Measurements from ENCODE around the gene HOXD3. TPM values are rescaled to one million over a fixed set of nuclear protein-coding genes. Genes with fewer than 3 reads are reported as not detected.

HOXD3 gene
- total RNA-seq, 4 donors from 2014 or later = 1.8 to 2.7 (median 2.2) TPM

- 28 to 33% methylated on average over 4 of the region's 4 CpGs for WGBS, 2 donors (ENCODE audit: low coverage in 1 of 2)
- Histone ChIP-seq H3K36me3 (no peaks in the 10 kb centered on the region), H3K4me3 (peak overlapping the region in 1 of 2 donors; percentile 57), H3K9me3 (no peaks in the 10 kb centered on the region), H3K4me1 (peaks cover 0 to 54% (median 13%) of the 10 kb centered on the region in 3 donors), H3K27ac (peak overlapping the region in 1 of 4 donors; percentile 84), H3K27me3 (peaks cover 100% of the 10 kb centered on the region)
- no peak for ATAC-seq
- TF ChIP-seq CTCF (IDR thresholded peaks at IDR 0.05) (no peak), POLR2A (IDR thresholded peaks at IDR 0.05) (no peak), EP300 (IDR thresholded peaks at IDR 0.05) (no peak), POLR2AphosphoS5 (IDR thresholded peaks at IDR 0.05) (no peak)
Observed at GRCh38 chr2:176131848-176132158, 25.3 kb upstream of the HOXD3 start.

- Histone ChIP-seq H3K9me3 (no peaks in the 10 kb centered on the region), H3K4me3 (peak overlapping the region in 1 of 2 donors; percentile 21), H3K27ac (peak overlapping the region in 2 of 4 donors; percentile 31 to 33), H3K36me3 (no peaks in the 10 kb centered on the region), H3K4me1 (peaks cover 0 to 50% (median 15%) of the 10 kb centered on the region in 3 donors), H3K27me3 (peaks cover 100% of the 10 kb centered on the region)
- no peak for ATAC-seq
- no peak for TF ChIP-seq CTCF (IDR thresholded peaks at IDR 0.05)
- TF ChIP-seq POLR2AphosphoS5 (IDR thresholded peaks at IDR 0.05) = no peak
- no peak for TF ChIP-seq POLR2A (IDR thresholded peaks at IDR 0.05)
- no peak for TF ChIP-seq EP300 (IDR thresholded peaks at IDR 0.05)
- WGBS, 2 donors (ENCODE audit: low coverage in 1 of 2) = 13 to 16% methylated on average over 22 to 28 of the region's 33 CpGs
Observed at GRCh38 chr2:176132205-176133171, 24.6 kb upstream of the HOXD3 start.

GRCh38 chr2:176133389-176133788 lies 23.7 kb upstream of the HOXD3 start:
- no peaks in the 10 kb centered on the region for H3K9me3 ChIP-seq
- no peaks in the 10 kb centered on the region for H3K36me3 ChIP-seq
- H3K4me3 ChIP-seq = no peak overlapping the region
- TF ChIP-seq POLR2A (IDR thresholded peaks at IDR 0.05) (no peak), CTCF (IDR thresholded peaks at IDR 0.05) (no peak), POLR2AphosphoS5 (IDR thresholded peaks at IDR 0.05) (no peak), EP300 (IDR thresholded peaks at IDR 0.05) (no peak)
- H3K27me3 ChIP-seq = peaks cover 100% of the 10 kb centered on the region
- peaks cover 0 to 45% (median 15%) of the 10 kb centered on the region in 3 donors for H3K4me1 ChIP-seq
- no peak overlapping the region for H3K27ac ChIP-seq
- no peak for ATAC-seq

- H3K27ac ChIP-seq = no peak overlapping the region
- H3K36me3 ChIP-seq = no peaks in the 10 kb centered on the region
- H3K4me1 ChIP-seq = peaks cover 0 to 40% (median 15%) of the 10 kb centered on the region in 3 donors
- TF ChIP-seq POLR2AphosphoS5 (IDR thresholded peaks at IDR 0.05) (no peak), CTCF (IDR thresholded peaks at IDR 0.05) (no peak), EP300 (IDR thresholded peaks at IDR 0.05) (no peak), POLR2A (IDR thresholded peaks at IDR 0.05) (no peak)
- peaks cover 100% of the 10 kb centered on the region for H3K27me3 ChIP-seq
- no peaks in the 10 kb centered on the region for H3K9me3 ChIP-seq
- no peak for ATAC-seq
- H3K4me3 ChIP-seq = no peak overlapping the region
- WGBS, 2 donors (ENCODE audit: low coverage in 1 of 2) = 19 to 27% methylated on average over 4 of the region's 4 CpGs
Observed at GRCh38 chr2:176134035-176134434, 23.1 kb upstream of the HOXD3 start.

- Histone ChIP-seq H3K36me3 (no peaks in the 10 kb centered on the region), H3K4me3 (no peak overlapping the region), H3K4me1 (peaks cover 0 to 40% (median 15%) of the 10 kb centered on the region in 3 donors), H3K27me3 (peaks cover 100% of the 10 kb centered on the region), H3K9me3 (no peaks in the 10 kb centered on the region), H3K27ac (peak overlapping the region in 3 of 4 donors; percentile 35 to 75 (median 63))
- TF ChIP-seq POLR2AphosphoS5 (IDR thresholded peaks at IDR 0.05) (no peak), CTCF (IDR thresholded peaks at IDR 0.05) (no peak), EP300 (IDR thresholded peaks at IDR 0.05) (no peak), POLR2A (IDR thresholded peaks at IDR 0.05) (no peak)
- no peak for ATAC-seq
Observed at GRCh38 chr2:176135035-176135440, 22.1 kb upstream of the HOXD3 start.

Data from gastroesophageal sphincter (tissue), 4 donors.